HG03521 (cell line): ENCODE measurements around the gene TTL.
"Not testable (repeated sequence)": the region's sequence is repeated elsewhere in the genome, so short reads cannot be mapped to it uniquely, and the experiment has no call there.

Experiments used
- ATAC-seq: cut with Tn5 transposase; IDR thresholded peaks from one replicate; pipeline ENCODE4 v1.9.1; 2021; ENCODE audit warnings: mild to moderate bottlenecking, moderate library complexity; ENCODE audit not compliant: unreplicated experiment

The TTL gene

DNA sequence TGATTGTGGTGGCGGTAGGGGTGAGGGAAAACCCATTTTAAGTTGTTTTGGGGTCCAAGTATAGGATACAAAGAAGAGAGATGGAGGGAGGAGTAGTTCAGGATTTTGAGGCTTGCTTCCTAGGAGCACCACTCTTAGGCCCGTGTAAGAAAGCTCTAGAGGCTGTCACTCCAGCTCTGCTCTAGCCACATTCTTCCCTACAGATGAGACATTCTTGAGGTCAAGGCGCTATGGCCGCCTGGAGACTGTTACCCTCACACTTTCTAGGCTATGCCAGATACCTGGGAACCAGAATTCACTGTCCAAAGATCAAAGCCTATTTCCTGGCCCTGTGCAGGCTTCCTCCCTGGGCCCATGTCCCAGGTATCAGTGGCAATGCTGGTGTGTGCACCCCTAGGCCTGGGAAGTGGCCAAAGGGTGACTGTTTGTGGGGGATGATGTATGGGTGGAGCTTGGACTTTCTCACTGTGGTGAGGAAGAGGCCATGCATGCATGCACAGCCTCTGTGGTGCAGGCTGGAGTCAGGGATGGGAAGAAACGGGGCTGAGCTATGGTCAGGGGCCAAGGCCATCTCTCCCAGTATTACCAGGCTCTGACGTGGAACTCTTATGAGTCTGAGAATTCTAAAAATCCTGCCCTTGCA lies 7.0 kb upstream of the TTL start:
- ATAC-seq = no peak

DNA sequence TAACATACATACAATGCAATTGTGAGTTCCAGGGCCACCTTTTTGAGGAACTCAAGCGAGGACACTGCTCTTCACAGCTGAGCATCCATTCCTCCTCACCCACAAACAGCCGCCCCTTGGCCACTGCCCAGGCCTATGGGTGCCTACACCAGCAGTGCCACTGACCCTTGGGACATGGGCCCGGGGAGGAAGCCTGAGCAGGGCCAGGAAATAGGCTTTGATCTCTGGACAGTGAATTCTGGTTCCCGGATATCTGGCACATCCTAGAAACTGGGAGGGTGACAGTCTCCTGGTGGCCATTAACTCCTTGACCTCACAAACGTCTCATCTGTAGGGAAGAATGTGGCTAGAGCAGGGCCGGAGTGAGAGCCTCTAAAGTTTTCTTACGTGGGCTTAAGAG lies 5.5 kb upstream of the TTL start:
- ATAC-seq = no peak

DNA sequence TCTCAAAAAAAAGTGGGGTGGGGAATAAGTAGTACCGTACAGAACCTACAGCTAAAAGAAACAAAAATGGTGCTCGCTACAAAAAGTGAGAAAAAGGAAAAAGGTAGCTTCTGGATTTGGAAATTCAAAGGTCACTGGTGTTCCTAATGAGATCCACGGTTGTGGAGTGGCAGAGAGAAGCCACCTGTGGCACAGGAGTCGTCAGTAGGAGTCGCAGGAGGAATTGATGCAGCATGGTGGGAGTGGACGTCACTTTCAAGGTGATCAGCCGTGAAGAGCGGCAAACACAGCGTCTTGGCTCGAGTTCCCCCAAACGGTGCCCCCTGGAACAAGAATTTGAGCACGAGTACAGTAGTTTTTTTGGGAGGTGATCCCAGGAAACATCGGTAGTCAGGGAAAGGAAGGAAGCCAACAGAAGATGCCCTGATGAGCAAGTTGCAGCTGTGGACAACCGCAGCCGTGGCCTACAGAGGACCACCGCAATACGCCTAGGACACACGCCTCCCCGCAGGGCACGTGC lies 1.4 kb upstream of the TTL start:
- ATAC-seq = no peak

DNA sequence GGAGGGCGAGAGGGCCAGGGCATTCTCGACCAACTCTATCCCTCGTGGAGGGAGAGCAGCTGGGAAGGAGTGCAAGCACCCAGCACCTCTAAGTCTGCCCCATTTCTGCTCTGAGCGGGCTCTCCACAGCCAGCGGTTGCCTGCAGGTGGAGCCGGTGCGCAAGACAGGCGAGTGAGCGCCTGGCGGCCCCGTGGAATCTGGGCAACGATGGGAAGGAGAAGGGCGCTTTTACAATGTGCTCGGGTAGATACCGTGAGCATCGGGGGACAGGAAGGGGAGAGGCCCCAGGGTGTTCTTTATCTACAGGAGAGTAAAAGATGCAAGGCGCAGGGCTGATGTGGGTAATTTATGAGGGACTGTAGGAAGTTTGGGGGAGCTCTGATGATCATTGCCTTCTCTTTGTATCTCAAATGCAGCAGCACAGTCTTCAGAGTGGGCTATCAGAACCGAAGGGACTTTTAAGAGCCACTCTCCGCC lies 867 bp upstream of the TTL start:
- peak; percentile 46 for ATAC-seq

DNA sequence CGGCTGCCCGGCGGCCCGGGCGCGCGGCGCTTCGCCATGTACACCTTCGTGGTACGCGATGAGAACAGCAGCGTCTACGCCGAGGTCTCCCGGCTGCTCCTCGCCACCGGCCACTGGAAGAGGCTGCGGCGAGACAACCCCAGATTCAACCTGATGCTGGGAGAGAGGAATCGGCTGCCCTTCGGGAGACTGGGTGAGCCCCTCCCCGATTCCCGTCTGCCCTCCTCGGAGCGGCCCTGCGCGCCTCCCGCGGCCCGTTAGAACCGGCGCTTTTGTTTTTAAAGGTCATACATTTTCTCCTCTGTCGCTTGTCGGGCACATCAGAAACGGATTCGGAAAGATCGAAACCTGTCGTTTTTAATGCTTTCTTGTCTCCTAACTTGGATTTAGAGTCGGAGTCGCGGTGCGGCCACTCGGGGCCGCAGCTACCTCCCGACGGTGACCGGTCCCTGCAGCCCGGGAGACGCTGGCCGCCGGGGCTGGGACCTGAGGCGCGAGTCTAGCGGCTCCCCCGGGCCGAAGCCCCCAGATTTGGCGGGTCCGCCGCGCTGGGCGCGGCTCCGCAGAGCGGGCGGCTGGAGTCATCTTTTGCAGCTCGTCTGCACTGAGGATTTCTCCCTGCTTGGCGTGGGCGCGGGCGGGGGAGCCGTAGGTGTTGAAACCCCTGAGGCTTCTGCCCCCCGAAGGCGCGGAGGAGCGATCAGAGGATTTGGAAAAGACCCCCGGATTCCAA lies 519 bp downstream of the TTL start:
- ATAC-seq = peak; percentile 14

DNA sequence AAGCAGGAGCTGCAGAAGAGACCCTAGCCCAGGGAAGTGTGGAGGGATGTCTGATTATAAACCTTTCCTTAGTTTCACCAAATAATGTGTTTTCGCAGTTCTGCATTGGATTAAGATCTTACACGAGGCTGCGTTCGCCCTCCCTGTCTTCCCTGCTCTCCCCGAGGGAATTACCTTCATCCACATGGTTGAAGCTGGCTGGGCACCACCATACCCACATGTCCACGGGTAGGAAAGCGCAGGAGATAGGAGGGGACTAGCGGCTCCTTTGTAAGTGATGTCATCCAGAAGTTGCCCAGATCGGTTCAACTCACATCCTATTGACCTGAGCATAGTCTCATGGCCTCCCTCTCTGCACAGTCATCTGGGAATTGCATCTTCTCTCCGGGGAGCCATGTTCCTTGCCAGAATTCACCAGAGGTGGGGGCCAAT lies 1.1 kb downstream of the TTL start:
- ATAC-seq = no peak

DNA sequence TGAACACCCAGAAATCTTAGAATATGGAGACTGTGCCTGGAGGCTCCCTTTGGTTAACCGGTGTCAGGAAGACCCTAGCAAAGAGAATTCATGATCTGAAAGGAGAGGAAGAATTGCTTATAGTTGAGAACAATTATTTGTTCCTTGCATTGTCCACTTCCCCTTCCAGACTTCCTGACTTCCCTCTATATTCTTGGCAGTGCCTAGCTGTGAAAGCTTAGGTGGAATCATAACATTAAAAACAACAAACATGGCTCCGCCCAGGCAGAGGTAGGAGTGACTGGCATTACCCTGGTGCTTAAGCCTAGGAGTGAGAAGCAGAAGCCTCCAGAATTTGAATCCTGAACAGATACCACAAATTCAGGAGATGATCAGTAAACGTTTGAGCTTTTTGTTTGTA lies 1.9 kb downstream of the TTL start:
- ATAC-seq = no peak

DNA sequence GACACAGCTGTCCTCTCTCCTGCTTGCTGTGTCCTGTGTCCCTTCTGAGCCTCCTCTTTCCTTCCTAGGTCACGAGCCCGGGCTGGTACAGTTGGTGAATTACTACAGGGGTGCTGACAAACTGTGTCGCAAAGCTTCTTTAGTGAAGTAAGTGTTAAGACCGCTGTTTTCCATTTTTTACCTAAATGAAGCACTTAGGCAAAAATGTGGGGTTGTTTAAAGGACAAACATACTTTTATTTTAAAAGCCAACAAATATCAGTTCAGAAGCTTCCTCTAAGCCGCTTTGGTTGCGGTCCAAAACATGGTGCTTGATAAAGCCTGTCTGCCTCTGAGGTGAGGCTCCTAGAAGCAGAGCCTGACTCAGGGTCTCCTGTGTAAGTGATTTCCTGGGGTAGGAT lies 3.9 kb downstream of the TTL start:
- no peak for ATAC-seq

DNA sequence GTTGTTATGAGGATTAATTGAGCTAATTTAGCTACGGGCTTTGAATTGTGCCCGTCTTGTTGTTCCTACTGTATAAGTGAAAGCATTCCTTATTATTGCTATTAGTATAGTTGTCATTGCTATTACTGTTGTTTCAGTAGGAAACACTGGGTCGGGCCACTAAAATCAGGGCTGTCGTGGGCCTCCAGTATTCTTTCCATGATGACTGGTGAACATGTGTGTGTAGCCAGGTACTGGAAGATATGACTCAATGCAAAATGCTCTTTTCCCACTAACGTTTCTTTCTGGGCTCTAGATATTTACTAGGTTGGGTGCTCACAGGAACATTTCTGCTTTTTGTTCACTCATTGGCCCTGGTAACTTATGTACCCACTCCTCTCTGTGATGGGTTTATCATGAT lies 4.9 kb downstream of the TTL start:
- no peak for ATAC-seq

DNA sequence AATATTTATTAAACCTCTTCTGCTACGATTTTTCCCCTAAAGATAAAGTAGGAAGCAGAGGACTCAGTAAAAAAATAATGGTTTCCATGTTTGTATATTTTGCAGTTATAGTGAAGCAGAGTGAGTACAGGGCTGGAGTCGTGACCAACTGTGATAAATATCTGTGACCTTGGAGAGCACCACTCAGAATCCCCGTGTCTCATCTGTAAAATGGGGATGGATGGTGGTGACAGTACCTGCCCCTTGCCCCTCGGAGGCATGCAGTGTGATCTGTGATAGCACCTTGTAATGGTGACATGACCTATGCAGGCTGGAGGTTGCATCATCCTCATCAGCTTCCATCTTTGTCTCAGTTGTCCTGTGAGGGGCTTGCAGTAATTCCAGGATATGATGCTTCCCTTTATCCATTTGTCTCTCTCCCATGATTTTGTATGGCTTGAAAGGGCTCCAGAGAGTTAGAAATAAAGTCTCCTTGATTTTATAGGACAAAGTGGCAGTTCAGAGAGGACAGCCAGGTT lies 5.5 kb downstream of the TTL start:
- ATAC-seq = no peak

DNA sequence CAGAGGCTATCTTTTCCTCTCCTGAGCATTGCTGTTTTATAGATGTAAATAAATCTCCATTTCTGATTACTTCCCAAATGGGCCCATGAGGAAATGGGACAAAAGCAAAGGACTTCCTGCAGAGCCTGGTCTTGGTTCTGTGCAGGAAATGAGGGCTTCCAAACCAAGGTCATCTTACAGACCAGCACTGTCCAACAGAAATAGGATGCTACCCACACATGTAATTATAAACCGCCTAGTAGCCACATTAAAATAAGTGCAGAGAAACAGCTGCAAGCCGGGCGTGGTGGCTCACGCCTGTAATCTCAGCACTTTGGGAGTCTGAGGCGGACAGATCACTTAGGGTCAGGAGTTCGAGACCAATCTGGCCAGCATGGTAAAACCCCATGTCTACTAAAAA lies 6.2 kb downstream of the TTL start:
- no peak for ATAC-seq

DNA sequence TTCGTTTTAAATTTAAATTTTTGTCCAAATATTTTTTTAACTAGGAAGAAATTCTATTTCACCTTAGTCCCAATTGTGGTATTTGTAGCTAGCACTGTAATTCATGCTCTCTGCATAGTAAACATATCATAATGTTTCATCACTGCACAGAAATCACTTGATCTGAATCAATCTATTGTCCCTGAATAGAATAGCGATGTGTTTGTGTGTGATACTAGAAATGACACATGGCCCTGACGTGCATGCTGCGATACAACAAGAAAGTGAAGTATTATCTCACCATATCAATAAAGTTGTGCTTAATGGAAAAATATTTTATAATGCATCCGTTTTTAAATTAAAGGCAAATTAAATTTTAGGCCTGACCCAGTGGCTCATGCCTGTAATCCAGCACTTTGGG lies 10.0 kb downstream of the TTL start:
- ATAC-seq = no peak

DNA sequence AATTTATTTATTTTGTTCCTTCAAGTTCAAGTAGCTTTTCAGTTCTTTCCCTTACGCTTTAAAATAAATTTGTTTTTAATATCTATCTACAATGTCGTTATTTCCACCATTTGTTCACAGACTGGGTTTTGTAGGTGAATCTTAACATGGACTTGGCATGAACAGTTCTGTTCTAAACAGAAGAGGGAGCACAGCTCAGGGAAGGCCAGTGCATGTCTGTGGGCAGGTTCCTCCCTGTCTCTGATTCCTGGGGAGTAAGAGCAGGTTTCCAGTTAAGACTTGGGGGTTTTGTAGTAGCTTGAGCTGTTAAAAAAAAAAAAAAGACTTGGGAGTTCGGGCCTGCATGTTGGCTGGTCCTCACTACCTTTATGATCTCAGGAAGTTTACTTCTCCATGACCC lies 11.1 kb downstream of the TTL start:
- ATAC-seq = no peak

DNA sequence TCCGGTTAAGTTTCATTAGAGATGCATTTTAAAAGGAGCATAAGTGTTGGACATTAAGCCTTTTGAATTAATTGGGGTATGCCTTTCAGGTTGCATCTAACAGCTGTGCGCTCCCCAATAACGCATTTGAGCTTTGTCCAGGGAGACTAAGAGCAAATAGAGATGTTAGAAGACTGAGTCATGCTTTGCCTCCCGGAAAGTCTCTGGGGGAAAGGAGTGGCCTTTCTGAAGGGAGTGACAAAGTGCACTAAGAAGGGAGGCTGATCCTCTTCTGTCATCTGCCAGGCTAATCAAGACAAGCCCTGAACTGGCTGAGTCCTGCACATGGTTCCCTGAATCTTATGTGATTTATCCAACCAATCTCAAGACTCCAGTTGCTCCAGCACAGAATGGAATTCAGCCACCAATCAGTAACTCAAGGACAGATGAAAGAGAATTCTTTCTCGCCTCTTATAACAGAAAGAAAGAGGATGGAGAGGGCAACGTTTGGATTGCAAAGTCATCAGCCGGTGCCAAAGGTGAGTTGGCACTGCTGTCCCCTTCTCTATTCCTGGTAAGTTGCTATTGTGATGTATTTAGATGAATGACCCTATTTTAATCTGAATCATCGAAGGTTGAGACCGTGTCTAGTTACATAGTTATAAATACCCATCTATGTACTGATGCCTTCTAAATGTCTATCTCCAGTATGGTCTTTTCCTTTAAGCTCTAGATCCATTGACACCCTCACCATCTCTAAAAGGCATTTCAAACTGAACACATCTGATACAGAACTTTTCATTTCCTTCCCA lies 12.1 kb downstream of the TTL start:
- no peak for ATAC-seq

DNA sequence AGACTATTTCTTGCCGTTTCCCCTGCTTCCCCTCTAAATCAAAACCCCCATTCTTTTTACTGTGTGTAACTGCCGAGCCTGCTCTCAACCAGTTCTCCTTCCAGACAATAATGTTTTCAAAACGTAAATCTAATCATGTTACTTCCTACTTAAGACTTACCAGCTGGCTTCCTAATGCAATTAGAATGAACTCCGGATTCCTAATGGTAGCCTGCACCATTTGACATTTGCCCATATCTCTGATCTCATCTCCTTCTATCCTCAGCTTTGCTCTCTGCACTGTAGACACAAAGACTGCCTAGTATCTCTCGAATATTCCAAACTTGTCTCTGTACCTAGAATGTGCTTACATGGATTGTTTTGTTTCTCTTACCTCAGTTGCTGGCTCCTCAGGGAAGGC lies 12.9 kb downstream of the TTL start:
- no peak for ATAC-seq

DNA sequence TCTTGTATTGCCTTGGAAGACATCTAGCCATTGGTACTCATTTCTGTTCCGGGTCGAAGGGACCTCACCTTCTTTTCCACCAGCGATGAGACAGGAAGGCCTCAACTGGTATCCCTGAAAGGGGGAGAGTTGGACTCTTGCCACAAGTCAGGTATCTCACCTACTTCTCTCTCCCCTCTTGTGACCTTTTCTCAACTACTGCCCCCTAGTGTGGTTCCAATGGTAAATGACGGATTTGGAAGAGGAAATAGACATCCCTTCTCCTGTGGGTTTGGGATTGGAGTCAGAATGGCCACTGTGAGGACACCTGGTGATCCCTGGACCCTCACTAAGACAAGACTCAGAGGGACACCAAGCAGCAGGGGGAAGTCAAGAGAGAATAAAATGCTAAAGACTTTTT lies 13.9 kb downstream of the TTL start:
- not testable (repeated sequence) for ATAC-seq

DNA sequence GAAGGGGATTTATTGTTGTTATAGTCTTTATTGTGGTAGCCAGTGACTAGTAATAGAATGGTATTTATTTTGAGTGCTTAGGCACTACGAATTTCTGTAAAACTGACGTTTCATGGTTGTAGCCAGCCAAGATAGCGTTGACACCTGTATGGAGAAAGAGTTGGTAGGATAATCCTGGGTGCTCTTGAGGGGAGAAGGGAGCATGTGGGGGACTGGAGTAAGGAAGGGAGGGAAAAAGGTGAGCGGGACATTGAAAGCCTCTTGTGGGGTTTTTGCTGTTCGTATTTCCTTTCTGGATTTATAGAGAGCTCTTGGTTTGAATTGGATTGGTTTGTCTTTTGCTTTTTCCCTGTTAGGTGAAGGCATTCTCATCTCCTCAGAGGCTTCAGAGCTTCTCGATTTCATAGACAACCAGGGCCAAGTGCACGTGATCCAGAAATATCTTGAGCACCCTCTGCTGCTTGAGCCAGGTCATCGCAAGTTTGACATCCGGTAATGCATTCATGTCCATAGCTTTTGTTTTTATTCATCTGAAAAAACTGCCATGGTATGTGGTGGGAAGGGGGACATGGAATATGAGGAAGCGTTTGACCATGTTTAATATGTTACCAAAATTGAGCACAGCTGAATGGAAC lies 19.0 kb downstream of the TTL start:
- not testable (repeated sequence) for ATAC-seq

DNA sequence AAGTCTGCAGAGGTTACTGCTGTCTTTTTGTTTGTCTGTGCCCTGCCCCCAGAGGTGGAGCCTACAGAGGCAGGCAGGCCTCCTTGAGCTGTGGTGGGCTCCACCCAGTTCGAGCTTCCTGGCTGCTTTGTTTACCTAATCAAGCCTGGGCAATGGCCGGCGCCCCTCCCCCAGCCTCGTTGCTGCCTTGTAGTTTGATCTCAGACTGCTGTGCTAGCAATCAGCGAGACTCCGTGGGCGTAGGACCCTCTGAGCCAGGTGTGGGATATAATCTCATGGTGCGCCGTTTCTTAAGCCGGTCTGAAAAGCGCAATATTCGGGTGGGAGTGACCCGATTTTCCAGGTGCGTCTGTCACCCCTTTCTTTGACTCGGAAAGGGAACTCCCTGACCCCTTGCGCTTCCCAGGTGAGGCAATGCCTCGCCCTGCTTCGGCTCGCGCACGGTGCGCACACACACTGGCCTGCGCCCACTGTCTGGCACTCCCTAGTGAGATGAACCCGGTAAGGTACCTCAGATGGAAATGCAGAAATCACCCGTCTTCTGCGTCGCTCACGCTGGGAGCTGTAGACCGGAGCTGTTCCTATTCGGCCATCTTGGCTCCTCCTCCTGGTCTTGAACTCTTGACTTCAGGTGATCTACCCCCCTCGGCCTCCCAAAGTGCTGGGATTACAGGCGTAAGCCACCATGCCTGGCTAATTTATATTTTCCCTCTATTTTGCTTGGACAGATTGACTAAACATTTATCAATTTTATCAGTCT lies 27.5 kb downstream of the TTL start:
- not testable (repeated sequence) for ATAC-seq

DNA sequence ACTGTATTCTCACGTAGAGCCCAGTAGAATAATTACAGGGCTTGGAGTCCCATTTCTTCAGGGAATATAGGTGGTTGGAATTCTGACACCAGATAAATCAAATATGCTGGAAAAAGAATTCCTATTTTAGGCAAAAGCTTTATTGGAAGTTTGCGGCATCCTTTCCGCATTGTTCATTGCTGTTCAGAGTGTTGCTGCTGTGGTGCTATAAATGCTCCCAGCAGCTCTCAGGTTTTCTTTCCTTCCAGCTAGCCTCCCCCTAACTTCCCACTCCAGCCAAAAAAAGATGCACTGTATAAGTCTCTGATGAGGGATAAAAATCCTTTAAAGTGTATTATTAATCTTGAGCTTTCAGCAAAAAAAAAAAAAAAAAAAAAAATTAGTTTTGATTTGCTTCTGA lies 34.8 kb downstream of the TTL start:
- ATAC-seq = no peak

DNA sequence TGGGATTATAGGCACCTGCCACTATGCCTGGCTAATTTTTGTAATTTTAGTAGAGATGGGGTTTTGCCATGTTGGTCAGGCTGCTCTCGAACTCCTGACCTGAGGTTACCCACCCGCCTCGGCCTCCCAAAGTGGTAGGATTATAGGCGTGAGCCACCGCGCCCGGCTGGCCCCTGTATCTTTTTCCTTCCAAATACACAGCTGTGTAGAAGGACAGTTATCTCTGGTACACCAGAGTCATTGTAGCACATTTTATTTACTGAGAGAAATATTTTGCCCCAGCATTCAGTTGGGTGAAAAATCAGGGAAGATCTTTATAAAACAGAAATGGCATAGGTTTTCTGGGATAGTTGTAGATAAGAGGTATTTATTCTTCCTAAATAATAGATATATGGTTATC lies 36.9 kb downstream of the TTL start:
- ATAC-seq = no peak
